GM12878 (cell line): ENCODE results near the gene CD55. TPM values are rescaled to one million over a fixed set of nuclear protein-coding genes. Genes with fewer than 3 reads are reported as not detected.

ENCODE experiments used
- BMI1 ChIP-seq: fragments of 450-650 bp; IDR thresholded peaks from 2 replicates; pipeline ENCODE4 v1.6.1; 2016; ENCODE audit warnings: mild to moderate bottlenecking, moderate library complexity, borderline replicate concordance
- DPF2 ChIP-seq: fragments of 450-650 bp; IDR thresholded peaks from 2 replicates; pipeline ENCODE4 v1.6.1; 2017; ENCODE audit warnings: mild to moderate bottlenecking
- EED ChIP-seq: sonication (generic); IDR thresholded peaks from 2 replicates; pipeline ENCODE4 v1.6.1; 2016; ENCODE audit warnings: antibody characterized with exemption, low read depth
- FOXM1 ChIP-seq: IDR thresholded peaks from 2 replicates; pipeline ENCODE4 v1.6.1; 2012; ENCODE audit warnings: low read depth, mild to moderate bottlenecking, inconsistent platforms, low read length, moderate library complexity
- HDAC6 ChIP-seq: fragments of 200-600 bp; sonication (generic); IDR thresholded peaks from one replicate; pipeline ENCODE4 v1.8.0; 2017; ENCODE audit warnings: antibody characterized with exemption; ENCODE audit not compliant: unreplicated experiment
- JUNB ChIP-seq: IDR thresholded peaks from 2 replicates; pipeline ENCODE4 v1.6.1; 2016; ENCODE audit warnings: antibody characterized with exemption, mild to moderate bottlenecking
- JUND ChIP-seq: IDR thresholded peaks from 2 replicates; pipeline ENCODE4 v1.6.1; 2012; ENCODE audit warnings: low read depth, mild to moderate bottlenecking, low read length, improper control_type of control experiment, moderate library complexity
- NFIC ChIP-seq: IDR thresholded peaks from 2 replicates; pipeline ENCODE4 v1.6.1; 2012; ENCODE audit warnings: low read depth, mild to moderate bottlenecking, inconsistent platforms, low read length, moderate library complexity
- NR2C1 ChIP-seq: fragments of 450-650 bp; IDR thresholded peaks from 2 replicates; pipeline ENCODE4 v1.6.1; 2017; ENCODE audit warnings: antibody characterized with exemption, mild to moderate bottlenecking, moderate library complexity
- NRF1 ChIP-seq: conservative IDR thresholded peaks from 2 replicates; pipeline ENCODE4 v1.6.1; 2011; ENCODE audit warnings: mild to moderate bottlenecking, low read depth, low read length, improper control_type of control experiment
- PAX5 ChIP-seq: IDR thresholded peaks from 2 replicates; pipeline ENCODE4 v1.6.1; 2011; ENCODE audit warnings: low read depth, low read length, borderline replicate concordance
- SMAD5 ChIP-seq: IDR thresholded peaks from 2 replicates; pipeline ENCODE4 v1.6.1; 2016; ENCODE audit warnings: antibody characterized with exemption, low read depth
- TCF3 ChIP-seq: IDR thresholded peaks from 2 replicates; pipeline ENCODE4 v1.6.1; 2012; ENCODE audit warnings: low read depth, mild to moderate bottlenecking, low read length, borderline replicate concordance; ENCODE audit not compliant: insufficient read depth
- YY1 ChIP-seq: IDR thresholded peaks from 2 replicates; pipeline ENCODE4 v1.6.1; 2011; ENCODE audit warnings: low read depth, mild to moderate bottlenecking, low read length
- ZNF384 ChIP-seq: IDR thresholded peaks from 2 replicates; pipeline ENCODE4 v1.6.1; 2012; ENCODE audit warnings: low read depth, mild to moderate bottlenecking, low read length, improper control_type of control experiment, borderline replicate concordance
- polyA plus RNA-seq, 11 experiments: library from polyadenylated mRNA; depleted of rRNA in 4 of 11; unstranded in 6 of 11; stranded (reverse) in 5 of 11; fragments of >200 nt; fragmentation: Nextera tagmentation in 4 of 11; fragmentation: Illumina TruSeq in 1 of 11; extraction: Ambion mirVana in 4 of 11; extraction: Trizol in 1 of 11; gene quantifications; 1 replicate in 1 of 11; 2 replicates in 10 of 11; pipeline versions ENCODE4 v1.2.1 to v1.2.3, GENCODE V29; 2011 to 2016; ENCODE audit warnings: inconsistent platforms in 2 of 11, missing spikeins in 2 of 11, low read depth in 1 of 11
- total RNA-seq, 4 experiments: library from RNA; depleted of rRNA in 3 of 4; stranded (reverse); fragments of >200 nt in 3 of 4; fragmentation: Illumina TruSeq in 1 of 4; extraction: Trizol in 1 of 4; gene quantifications; 2 replicates each; pipeline versions ENCODE4 v1.2.1 to v1.2.3, GENCODE V29; 2013 to 2021
- TF ChIP-seq, protein P1 (sequence below): fragments of 450-650 bp; IDR thresholded peaks from 2 replicates; pipeline ENCODE4 v1.6.1; 2017; ENCODE audit warnings: mild to moderate bottlenecking
- TF ChIP-seq, protein P2 (sequence below): IDR thresholded peaks from 2 replicates; pipeline ENCODE4 v1.6.1; 2012; ENCODE audit warnings: low read depth, low read length, improper control_type of control experiment
- TF ChIP-seq, protein P3 (sequence below): fragments of 450-650 bp; IDR thresholded peaks from 2 replicates; pipeline ENCODE4 v1.6.1; 2018; ENCODE audit warnings: borderline replicate concordance, mild to moderate bottlenecking; ENCODE audit not compliant: partially characterized antibody
- TF ChIP-seq, protein P4 (sequence below): fragments of 450-650 bp; IDR thresholded peaks from 2 replicates; pipeline ENCODE4 v1.6.1; 2014; ENCODE audit warnings: mild to moderate bottlenecking
- TF ChIP-seq, protein P5 (sequence below): fragments of 450-650 bp; IDR thresholded peaks from 2 replicates; pipeline ENCODE4 v1.6.1; 2017; ENCODE audit warnings: mild to moderate bottlenecking, moderate library complexity

Gene CD55
- total and polyA plus RNA-seq, 10 of the 15 experiments (the other 5 are each of a cell fraction or from before 2014, with no cell fraction given) = 5.2 to 46.5 (median 15.1) TPM

DNA sequence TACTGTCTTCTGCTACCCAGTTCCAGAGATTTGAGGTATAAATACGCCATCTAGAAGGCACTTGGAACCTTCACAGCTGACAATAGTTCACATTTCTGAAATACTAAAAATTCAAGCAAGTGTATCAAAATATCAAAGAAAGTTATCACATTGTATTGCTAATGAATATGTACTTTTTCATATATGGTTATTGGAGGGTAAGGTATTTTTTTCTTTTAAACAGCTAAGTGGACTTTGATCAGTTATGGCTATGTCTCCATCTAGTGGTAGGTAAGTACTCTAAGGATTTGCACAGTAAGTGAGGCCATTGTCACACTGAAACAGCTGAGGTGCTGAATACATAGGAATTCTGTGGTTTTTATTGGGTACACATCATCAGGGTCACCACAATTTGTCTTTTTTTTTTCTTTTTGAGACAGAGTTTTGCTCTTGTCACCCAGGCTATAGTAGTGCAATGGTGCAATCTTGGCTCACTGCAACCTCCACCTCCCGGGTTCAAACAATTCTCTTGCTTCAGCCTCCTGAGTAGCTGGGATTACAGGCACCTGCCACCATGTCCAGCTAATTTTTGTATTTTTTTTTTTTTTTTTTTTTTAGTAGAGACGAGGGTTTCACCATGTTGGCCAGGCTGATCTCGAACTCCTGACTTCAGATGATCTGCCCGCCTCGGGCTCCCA is 83.5 kb downstream of the CD55 start (continued):
- TF ChIP-seq, protein P1, sequence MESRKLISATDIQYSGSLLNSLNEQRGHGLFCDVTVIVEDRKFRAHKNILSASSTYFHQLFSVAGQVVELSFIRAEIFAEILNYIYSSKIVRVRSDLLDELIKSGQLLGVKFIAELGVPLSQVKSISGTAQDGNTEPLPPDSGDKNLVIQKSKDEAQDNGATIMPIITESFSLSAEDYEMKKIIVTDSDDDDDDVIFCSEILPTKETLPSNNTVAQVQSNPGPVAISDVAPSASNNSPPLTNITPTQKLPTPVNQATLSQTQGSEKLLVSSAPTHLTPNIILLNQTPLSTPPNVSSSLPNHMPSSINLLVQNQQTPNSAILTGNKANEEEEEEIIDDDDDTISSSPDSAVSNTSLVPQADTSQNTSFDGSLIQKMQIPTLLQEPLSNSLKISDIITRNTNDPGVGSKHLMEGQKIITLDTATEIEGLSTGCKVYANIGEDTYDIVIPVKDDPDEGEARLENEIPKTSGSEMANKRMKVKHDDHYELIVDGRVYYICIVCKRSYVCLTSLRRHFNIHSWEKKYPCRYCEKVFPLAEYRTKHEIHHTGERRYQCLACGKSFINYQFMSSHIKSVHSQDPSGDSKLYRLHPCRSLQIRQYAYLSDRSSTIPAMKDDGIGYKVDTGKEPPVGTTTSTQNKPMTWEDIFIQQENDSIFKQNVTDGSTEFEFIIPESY = no peak
- TF ChIP-seq HDAC6 = no peak
- peak; percentile 79; the same call in 1 of the 2 replicates for TF ChIP-seq ZNF384
- no peak for TF ChIP-seq NFIC
- peak; percentile 34; the same call in 1 of the 2 replicates for TF ChIP-seq YY1
- TF ChIP-seq SMAD5 = no peak
- no peak for TF ChIP-seq NR2C1
- TF ChIP-seq, protein P2, sequence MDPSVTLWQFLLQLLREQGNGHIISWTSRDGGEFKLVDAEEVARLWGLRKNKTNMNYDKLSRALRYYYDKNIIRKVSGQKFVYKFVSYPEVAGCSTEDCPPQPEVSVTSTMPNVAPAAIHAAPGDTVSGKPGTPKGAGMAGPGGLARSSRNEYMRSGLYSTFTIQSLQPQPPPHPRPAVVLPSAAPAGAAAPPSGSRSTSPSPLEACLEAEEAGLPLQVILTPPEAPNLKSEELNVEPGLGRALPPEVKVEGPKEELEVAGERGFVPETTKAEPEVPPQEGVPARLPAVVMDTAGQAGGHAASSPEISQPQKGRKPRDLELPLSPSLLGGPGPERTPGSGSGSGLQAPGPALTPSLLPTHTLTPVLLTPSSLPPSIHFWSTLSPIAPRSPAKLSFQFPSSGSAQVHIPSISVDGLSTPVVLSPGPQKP = no peak
- TF ChIP-seq, protein P3, sequence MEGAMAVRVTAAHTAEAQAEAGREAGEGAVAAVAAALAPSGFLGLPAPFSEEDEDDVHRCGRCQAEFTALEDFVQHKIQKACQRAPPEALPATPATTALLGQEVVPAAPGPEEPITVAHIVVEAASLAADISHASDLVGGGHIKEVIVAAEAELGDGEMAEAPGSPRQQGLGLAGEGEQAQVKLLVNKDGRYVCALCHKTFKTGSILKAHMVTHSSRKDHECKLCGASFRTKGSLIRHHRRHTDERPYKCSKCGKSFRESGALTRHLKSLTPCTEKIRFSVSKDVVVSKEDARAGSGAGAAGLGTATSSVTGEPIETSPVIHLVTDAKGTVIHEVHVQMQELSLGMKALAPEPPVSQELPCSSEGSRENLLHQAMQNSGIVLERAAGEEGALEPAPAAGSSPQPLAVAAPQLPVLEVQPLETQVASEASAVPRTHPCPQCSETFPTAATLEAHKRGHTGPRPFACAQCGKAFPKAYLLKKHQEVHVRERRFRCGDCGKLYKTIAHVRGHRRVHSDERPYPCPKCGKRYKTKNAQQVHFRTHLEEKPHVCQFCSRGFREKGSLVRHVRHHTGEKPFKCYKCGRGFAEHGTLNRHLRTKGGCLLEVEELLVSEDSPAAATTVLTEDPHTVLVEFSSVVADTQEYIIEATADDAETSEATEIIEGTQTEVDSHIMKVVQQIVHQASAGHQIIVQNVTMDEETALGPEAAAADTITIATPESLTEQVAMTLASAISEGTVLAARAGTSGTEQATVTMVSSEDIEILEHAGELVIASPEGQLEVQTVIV = no peak
- TF ChIP-seq DPF2 = no peak
- TF ChIP-seq, protein P4, sequence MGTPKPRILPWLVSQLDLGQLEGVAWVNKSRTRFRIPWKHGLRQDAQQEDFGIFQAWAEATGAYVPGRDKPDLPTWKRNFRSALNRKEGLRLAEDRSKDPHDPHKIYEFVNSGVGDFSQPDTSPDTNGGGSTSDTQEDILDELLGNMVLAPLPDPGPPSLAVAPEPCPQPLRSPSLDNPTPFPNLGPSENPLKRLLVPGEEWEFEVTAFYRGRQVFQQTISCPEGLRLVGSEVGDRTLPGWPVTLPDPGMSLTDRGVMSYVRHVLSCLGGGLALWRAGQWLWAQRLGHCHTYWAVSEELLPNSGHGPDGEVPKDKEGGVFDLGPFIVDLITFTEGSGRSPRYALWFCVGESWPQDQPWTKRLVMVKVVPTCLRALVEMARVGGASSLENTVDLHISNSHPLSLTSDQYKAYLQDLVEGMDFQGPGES = no peak
- TF ChIP-seq JUNB = no peak
- no peak for TF ChIP-seq NRF1
- no peak for TF ChIP-seq JUND
- no peak for TF ChIP-seq TCF3
- TF ChIP-seq, protein P5, sequence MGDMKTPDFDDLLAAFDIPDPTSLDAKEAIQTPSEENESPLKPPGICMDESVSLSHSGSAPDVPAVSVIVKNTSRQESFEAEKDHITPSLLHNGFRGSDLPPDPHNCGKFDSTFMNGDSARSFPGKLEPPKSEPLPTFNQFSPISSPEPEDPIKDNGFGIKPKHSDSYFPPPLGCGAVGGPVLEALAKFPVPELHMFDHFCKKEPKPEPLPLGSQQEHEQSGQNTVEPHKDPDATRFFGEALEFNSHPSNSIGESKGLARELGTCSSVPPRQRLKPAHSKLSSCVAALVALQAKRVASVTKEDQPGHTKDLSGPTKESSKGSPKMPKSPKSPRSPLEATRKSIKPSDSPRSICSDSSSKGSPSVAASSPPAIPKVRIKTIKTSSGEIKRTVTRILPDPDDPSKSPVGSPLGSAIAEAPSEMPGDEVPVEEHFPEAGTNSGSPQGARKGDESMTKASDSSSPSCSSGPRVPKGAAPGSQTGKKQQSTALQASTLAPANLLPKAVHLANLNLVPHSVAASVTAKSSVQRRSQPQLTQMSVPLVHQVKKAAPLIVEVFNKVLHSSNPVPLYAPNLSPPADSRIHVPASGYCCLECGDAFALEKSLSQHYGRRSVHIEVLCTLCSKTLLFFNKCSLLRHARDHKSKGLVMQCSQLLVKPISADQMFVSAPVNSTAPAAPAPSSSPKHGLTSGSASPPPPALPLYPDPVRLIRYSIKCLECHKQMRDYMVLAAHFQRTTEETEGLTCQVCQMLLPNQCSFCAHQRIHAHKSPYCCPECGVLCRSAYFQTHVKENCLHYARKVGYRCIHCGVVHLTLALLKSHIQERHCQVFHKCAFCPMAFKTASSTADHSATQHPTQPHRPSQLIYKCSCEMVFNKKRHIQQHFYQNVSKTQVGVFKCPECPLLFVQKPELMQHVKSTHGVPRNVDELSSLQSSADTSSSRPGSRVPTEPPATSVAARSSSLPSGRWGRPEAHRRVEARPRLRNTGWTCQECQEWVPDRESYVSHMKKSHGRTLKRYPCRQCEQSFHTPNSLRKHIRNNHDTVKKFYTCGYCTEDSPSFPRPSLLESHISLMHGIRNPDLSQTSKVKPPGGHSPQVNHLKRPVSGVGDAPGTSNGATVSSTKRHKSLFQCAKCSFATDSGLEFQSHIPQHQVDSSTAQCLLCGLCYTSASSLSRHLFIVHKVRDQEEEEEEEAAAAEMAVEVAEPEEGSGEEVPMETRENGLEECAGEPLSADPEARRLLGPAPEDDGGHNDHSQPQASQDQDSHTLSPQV = 0 out of 2 replicates have a peak, but pooled peaks have one; percentile 59
- TF ChIP-seq PAX5 = no peak
- TF ChIP-seq FOXM1 = no peak
- no peak for TF ChIP-seq EED
- TF ChIP-seq BMI1 = no peak
